ENCODE data around the gene SLC1A1.

SLC1A1 gene

DNA sequence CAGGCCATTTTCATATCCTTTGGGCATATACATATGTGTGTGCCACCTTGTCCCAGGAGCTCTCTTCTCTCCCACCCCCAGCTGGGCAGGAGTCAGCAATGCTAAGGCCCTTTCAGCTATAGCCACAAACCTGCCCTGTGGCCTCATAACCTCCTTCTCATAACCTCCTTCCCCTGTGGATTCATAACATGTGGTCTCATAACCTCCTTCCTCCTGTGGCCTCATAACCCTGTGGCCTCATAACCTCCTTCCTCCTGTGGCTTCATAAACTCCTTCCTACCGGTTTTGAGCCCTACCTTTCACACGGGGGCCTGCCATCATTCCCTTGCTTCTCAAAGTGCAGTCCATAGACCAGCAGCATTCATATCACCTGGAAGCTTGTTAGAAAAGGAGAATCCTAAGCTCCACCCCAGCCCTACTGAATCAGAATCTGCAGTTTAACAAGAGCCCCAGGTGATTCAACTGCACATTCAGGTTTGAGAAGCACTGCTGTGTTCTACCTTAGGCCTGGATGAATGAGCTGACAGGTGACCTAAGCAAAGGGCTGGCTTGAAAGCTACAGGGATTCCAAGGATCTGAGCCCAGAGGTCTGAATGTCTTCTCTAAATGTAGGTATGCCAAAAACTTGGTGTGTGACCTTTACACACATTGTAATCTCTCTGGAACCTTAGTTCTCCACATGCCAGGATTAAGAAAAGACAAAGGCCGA is 129.9 kb downstream of the SLC1A1 start:
- DNase-seq (ENCODE audit: low spot score), result no peak

DNA sequence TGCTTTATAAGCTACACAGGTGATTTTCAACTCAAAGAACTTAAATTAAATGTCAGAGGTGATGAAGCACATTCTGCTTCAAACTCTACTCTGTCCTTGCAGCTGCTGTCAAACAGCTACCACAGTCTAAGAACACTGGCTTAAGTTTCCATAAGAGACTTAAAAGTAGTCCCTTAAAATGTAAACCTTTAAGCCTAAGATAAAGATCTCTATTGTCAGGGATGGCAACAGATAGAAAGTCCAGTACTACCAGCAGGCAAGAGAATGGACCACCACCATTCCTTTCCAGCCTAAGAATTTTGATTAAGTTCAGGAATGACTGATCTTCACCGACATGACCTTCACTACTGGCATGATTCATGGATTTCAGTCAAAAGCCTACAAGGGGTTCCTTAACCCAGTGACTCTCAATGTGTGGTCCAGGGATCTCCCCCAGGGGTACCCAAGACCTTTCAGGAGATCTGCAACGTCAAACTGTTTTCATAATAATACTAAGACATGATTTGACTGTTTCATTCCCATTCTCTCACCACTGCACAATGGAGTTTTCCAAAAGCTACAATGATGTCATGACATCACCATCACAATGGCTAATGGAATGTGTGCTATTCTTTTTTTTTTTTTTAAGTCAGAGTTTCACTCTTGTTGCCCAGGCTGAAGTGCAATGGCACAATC is 130.8 kb downstream of the SLC1A1 start:
- no peak for DNase-seq (ENCODE audit: low spot score)

DNA sequence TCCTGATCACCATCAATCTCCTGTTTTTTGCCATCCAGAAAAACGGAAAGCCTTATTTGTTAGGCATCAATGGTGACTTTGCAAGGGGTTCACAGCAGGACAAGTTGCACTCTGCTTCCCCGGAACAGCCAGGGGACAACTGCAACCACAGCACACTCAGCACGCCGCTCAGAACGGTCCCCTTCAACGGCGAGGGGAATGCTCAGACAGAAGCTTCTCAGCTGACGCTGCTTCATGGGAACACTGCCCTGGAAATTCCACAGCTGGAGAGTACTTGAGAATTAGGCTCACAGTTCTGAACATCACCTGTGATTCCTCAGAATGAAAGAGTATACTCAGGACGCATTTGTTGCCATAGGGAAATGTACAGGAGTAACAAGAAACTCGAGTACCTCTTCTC is 131.7 kb downstream of the SLC1A1 start:
- DNase-seq (ENCODE audit: low spot score), result no peak

DNA sequence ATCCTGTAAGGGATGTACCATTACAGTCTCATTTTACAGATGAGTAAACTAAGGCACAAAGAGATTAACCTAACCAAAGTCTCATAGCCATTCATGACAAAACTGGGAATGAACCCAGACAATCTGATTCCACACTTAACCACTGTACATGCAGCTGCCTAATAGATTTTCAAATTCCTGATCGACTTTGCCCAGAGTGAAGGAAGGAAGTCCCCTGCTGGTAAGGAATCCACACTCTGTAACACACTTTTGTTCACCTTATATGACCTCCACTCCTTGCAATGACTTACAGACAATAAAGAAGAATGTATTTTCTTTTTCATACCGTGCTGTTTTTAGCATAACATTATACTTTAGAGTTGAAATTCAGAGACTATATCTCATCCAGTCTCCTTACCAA is 140.6 kb downstream of the SLC1A1 start:
- no peak for DNase-seq (ENCODE audit: low spot score)

All from left forelimb (tissue), 1 donor.